GM12872 (cell line): ENCODE measurements around the gene GOT1.

Experiments used
- CTCF ChIP-seq: IDR thresholded peaks from 3 replicates; pipeline ENCODE4 v1.5.1; 2011; ENCODE audit warnings: low read depth, mild to moderate bottlenecking, low read length, moderate library complexity; ENCODE audit not compliant: insufficient read depth

GOT1 gene

GRCh38 chr10:99432881-99433280 lies 2.5 kb upstream of the GOT1 start:
- no peak for TF ChIP-seq CTCF

DNA sequence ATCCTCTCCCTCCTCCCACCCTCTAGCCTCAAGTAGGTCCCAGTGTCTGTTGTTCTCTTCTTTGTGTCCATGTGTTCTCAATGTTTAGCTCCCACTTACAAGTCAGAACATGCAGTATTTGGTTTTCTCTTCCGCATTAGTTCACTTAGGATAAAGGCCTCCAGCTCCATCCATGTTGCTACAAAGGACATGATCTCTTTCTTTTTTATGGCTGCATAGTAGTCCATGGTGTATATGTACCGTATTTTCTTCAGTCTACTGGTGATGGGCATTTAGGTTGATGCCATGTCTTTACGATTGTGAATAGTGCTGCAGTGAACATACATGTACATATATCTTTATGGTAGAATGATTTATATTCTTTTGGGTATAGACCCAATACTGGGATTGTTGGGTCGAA lies 1.6 kb upstream of the GOT1 start:
- no peak for TF ChIP-seq CTCF

DNA sequence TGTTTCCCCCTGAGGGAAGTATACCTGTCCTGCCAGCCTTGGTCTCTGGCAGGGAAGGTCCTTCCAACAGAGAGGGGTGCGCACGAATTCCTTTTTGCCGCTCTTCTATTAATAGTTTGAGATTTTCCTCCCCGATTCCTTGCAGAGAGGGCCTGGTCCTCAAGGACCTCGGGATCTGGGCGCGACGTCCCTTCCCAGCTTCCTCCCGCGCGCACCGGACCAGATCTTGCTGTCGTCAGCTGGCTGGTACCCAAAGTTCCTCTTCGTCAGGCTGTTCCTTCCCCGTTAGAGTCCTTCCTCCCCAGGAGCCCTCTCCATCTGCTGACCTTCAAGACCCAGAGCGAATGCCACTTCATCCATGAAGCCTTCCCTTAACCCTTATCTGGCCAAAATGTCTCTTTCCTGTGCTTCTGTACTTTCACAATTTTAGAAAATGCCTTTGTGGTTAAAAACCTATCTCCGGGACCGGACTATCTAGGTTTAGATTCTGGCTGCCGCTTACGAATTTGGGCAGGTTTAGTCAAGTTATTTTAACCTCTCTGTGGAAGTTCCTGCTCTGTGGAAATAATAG lies 851 bp upstream of the GOT1 start:
- TF ChIP-seq CTCF, result no peak

DNA sequence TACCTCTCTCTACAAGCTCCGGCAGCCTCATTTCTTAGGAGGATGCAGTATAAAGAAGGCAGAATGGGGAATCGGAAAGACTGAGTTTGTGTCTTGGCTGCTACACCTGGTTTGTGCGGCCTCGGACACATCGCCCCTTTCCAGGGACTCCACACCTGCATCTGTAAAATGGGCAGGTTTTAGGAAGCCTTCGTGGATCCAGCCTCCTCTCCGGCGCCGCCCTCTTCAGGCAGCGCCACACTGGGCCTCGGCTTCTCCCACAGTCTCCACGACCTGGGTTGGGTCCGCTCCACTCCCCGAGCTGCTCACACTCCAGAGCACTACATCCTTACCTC lies 341 bp downstream of the GOT1 start:
- no peak for TF ChIP-seq CTCF

DNA sequence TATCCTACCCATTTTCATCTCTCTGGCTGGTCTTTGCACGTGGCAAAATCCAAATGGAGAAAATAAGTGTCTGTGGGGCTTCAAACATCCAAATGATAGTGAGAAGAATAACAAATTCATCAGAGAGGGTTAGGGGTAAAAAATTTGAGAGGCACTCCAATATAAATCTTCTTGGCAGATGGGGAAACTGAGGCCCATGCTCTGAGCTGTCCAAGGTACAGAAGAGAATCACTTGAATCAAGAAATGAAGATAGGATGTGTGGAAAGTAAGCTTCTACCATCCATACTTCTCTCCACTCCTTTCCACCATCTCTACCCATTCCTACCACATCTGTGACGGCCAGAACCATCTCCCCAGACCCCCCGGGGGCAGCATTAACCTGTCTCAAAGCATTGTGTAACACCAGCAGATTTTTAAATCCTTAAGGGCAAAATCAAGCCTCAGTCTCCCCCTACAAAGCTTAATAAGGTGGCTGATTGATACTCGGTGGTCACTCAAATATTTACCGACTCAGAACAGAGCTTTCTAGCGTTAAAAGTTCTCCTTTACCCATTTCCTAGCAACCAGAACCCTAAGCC lies 818 bp downstream of the GOT1 start:
- TF ChIP-seq CTCF, result no peak

DNA sequence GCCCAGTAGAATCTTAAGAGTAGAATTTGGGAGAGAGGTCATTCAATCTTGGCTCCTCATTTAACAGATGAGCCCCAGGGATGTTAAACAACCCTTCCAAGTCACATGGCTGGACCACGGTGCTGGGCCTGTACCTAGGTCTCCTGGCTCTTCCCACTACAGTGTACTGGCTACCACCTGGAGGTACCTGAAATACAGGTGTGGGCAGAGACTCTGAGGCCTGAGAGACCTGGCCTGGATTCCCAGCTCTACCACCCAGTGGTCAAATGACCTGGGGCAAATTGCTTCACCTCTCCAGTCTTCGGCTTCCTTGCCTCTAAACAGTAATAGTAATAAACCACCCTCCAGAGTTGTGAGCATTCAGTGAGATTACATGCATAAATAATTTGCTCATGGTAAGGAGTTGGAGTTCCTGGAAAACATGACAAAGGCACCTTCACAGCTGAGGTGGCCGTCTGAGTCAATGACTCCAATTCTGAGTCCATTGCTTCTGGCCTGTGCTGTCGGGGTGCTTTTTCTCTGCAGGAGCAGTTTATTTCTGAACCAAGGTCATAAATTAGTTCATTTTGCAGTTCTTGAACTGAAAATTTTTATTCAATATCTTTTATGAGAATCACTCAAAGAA lies 2.7 kb downstream of the GOT1 start:
- no peak for TF ChIP-seq CTCF

- no peak for TF ChIP-seq CTCF
Observed at GRCh38 chr10:99426689-99427088, 3.7 kb downstream of the GOT1 start.
